ENCODE results near the gene TARBP2.

GRCh38 chr12:53482626-53483168, 18.4 kb upstream of the TARBP2 start:
- TF ChIP-seq, protein P1, sequence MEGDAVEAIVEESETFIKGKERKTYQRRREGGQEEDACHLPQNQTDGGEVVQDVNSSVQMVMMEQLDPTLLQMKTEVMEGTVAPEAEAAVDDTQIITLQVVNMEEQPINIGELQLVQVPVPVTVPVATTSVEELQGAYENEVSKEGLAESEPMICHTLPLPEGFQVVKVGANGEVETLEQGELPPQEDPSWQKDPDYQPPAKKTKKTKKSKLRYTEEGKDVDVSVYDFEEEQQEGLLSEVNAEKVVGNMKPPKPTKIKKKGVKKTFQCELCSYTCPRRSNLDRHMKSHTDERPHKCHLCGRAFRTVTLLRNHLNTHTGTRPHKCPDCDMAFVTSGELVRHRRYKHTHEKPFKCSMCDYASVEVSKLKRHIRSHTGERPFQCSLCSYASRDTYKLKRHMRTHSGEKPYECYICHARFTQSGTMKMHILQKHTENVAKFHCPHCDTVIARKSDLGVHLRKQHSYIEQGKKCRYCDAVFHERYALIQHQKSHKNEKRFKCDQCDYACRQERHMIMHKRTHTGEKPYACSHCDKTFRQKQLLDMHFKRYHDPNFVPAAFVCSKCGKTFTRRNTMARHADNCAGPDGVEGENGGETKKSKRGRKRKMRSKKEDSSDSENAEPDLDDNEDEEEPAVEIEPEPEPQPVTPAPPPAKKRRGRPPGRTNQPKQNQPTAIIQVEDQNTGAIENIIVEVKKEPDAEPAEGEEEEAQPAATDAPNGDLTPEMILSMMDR (IDR thresholded peaks at IDR 0.05; ENCODE audit: low read depth, low read length, poor library complexity, severe bottlenecking) = no peak
- TF ChIP-seq EZH2phosphoT487 (IDR thresholded peaks at IDR 0.05; ENCODE audit: borderline replicate concordance, low read length) = no peak

Measured in DOHH2 (cell line).